Measurements from ENCODE around the gene PITPNC1. TPM values are rescaled to one million over a fixed set of nuclear protein-coding genes. Genes with fewer than 3 reads are reported as not detected.

Gene PITPNC1
- total and polyA plus RNA-seq, 2 of the 13 experiments (the other 11 are each of a cell fraction or from before 2014, with no cell fraction given) = 4.1 to 5.7 TPM

GRCh38 chr17:67528751-67529436 lies 151.8 kb downstream of the PITPNC1 start (continued):
- TF ChIP-seq ZMYM3 (CRISPR knock-in tag; IDR thresholded peaks at IDR 0.05) (peak; percentile 83), BRF2 (CRISPR knock-in tag; IDR thresholded peaks at IDR 0.05) (no peak), SRF (IDR thresholded peaks at IDR 0.05; ENCODE audit: low read depth, low read length) (no peak), NBN (conservative IDR thresholded peaks at IDR 0.05) (no peak), KDM3A (CRISPR knock-in tag; IDR thresholded peaks at IDR 0.05; ENCODE audit: low read depth) (0 out of 2 replicates have a peak, but pooled peaks have one; percentile 55), HOXD1 (CRISPR knock-in tag; IDR thresholded peaks at IDR 0.05) (no peak), ZFYVE20 (CRISPR knock-in tag; IDR thresholded peaks at IDR 0.05; ENCODE audit: borderline replicate concordance, low read depth) (no peak), TCF12 (IDR thresholded peaks at IDR 0.05) (no peak), TCF12 (CRISPR knock-in tag; IDR thresholded peaks at IDR 0.05) (no peak), GFI1 (CRISPR knock-in tag; IDR thresholded peaks at IDR 0.05; ENCODE audit: borderline replicate concordance) (no peak), CCDC6 (CRISPR knock-in tag; IDR thresholded peaks at IDR 0.05) (no peak), CREB3 (CRISPR knock-in tag; IDR thresholded peaks at IDR 0.05) (no peak), MLXIP (CRISPR knock-in tag; IDR thresholded peaks at IDR 0.05; ENCODE audit: borderline replicate concordance) (no peak), KDM5B (CRISPR knock-in tag; IDR thresholded peaks at IDR 0.05; ENCODE audit: borderline replicate concordance) (no peak), KLF16 (CRISPR knock-in tag; IDR thresholded peaks at IDR 0.05) (0 out of 4 replicates have a peak, but pooled peaks of 1 of the 2 experiments have one; percentile 44), CENPX (CRISPR knock-in tag; IDR thresholded peaks at IDR 0.05) (no peak), MIER3 (CRISPR knock-in tag; IDR thresholded peaks at IDR 0.05; ENCODE audit: borderline replicate concordance) (peak; percentile 63), PCBP2 (optimal IDR thresholded peaks at IDR 0.05; ENCODE audit: low read depth, low read length, poor library complexity, severe bottlenecking) (no peak), RERE (CRISPR knock-in tag; IDR thresholded peaks at IDR 0.05; ENCODE audit: low read depth) (no peak), NAIF1 (CRISPR knock-in tag; IDR thresholded peaks at IDR 0.05; ENCODE audit: borderline replicate concordance) (no peak)
